PC-9 (cell line): ENCODE measurements around the gene MAP2K2.

Source experiments
- EZH2 ChIP-seq: fragments of 200-600 bp; sonication (generic); IDR thresholded peaks from 2 replicates; pipeline ENCODE4 v1.8.0; 2017; ENCODE audit warnings: antibody characterized with exemption, low read depth
- TF ChIP-seq, protein P1 (sequence below): fragments of 200-600 bp; sonication (generic); conservative IDR thresholded peaks from 2 replicates; pipeline ENCODE4 v1.6.1; 2017; ENCODE audit warnings: mixed run types, antibody characterized with exemption, mild to moderate bottlenecking, moderate library complexity

DNA sequence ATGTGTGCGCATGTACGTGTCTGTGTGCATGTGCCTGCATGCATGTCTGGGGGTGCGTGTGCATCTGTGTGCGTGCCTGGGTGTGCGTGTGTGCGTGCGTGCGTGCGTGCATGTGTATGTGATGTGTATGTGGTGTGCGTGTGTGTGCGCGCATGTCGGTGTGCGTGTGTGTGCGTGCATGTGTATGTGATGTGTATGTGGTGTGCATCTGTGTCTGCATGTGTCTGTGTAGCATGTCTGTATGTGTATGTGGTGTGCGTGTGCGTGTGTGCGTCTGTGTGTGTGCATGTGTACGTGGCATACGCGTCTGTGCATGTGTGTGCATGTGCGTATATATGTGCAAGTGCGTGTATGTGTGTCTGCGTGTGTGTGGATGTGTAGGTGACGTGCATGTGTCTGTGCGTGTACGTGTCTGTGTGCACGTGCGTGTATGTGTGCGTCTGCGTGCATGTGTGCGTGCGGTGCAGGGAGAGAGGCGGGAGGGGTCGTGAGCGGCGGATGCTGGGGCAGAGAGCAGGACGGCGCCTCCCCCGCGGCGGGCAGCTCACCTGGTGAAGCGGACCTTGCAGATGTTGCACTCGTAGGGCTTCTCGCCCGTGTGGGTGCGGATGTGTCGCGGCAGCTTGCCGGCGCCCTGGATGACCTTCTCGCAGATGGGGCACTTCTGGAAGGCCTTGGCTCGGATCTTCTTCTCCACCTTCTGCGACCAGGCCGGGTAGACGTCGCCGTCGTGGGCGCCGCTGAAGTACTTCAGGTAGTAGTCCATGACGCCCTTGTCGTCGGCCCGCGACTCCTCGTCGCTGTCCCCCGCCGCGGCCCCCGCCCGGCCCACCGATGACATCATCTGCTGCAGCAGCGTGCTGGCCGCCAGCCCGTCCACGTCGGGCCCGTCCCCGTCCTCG, 70.2 kb downstream of the MAP2K2 start:
- TF ChIP-seq, protein P1, sequence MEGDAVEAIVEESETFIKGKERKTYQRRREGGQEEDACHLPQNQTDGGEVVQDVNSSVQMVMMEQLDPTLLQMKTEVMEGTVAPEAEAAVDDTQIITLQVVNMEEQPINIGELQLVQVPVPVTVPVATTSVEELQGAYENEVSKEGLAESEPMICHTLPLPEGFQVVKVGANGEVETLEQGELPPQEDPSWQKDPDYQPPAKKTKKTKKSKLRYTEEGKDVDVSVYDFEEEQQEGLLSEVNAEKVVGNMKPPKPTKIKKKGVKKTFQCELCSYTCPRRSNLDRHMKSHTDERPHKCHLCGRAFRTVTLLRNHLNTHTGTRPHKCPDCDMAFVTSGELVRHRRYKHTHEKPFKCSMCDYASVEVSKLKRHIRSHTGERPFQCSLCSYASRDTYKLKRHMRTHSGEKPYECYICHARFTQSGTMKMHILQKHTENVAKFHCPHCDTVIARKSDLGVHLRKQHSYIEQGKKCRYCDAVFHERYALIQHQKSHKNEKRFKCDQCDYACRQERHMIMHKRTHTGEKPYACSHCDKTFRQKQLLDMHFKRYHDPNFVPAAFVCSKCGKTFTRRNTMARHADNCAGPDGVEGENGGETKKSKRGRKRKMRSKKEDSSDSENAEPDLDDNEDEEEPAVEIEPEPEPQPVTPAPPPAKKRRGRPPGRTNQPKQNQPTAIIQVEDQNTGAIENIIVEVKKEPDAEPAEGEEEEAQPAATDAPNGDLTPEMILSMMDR = no peak
- TF ChIP-seq EZH2 = no peak
